Mucosa of stomach (tissue), 1 donor: ENCODE measurements around the gene ANXA5.

ENCODE experiments used
- H3K27me3 ChIP-seq: one replicate; pipeline ENCODE4 v1.7.0; 2013; ENCODE audit warnings: mild to moderate bottlenecking, low read length; ENCODE audit not compliant: control insufficient read depth, insufficient read depth
- H3K36me3 ChIP-seq: one replicate; pipeline ENCODE4 v1.7.0; 2013; ENCODE audit warnings: low read length; ENCODE audit not compliant: control insufficient read depth, insufficient read depth
- H3K4me1 ChIP-seq: one replicate; pipeline ENCODE4 v1.7.0; 2013; ENCODE audit warnings: mild to moderate bottlenecking, low read length; ENCODE audit not compliant: control insufficient read depth, insufficient read depth
- H3K4me3 ChIP-seq: one replicate; pipeline ENCODE4 v1.7.0; 2013; ENCODE audit warnings: low read length
- H3K9ac ChIP-seq: one replicate; pipeline ENCODE4 v1.7.0; 2013; ENCODE audit warnings: mild to moderate bottlenecking, low read length, moderate library complexity
- H3K9me3 ChIP-seq: one replicate; pipeline ENCODE4 v1.7.0; 2013; ENCODE audit warnings: mild to moderate bottlenecking, low read length, moderate library complexity; ENCODE audit not compliant: control insufficient read depth
- donor health status: Pancreatic carcinoma.

ANXA5 gene

GRCh38 chr4:121688261-121688660, 8.5 kb downstream of the ANXA5 start:
- Histone ChIP-seq H3K4me3 (no peak overlapping the region), H3K36me3 (no peaks in the 10 kb centered on the region), H3K4me1 (peaks cover 50% of the 10 kb centered on the region), H3K27me3 (peaks cover 46% of the 10 kb centered on the region), H3K9ac (no peak overlapping the region), H3K9me3 (no peaks in the 10 kb centered on the region)

GRCh38 chr4:121686255-121686654, 10.5 kb downstream of the ANXA5 start:
- Histone ChIP-seq H3K9ac (no peak overlapping the region), H3K36me3 (no peaks in the 10 kb centered on the region), H3K4me1 (peaks cover 37% of the 10 kb centered on the region), H3K9me3 (no peaks in the 10 kb centered on the region), H3K27me3 (peaks cover 40% of the 10 kb centered on the region), H3K4me3 (no peak overlapping the region)

- peaks cover 31% of the 10 kb centered on the region for H3K4me1 ChIP-seq
- H3K27me3 ChIP-seq, result peaks cover 35% of the 10 kb centered on the region
- no peaks in the 10 kb centered on the region for H3K36me3 ChIP-seq
- H3K4me3 ChIP-seq, result no peak overlapping the region
- H3K9ac ChIP-seq, result no peak overlapping the region
- no peaks in the 10 kb centered on the region for H3K9me3 ChIP-seq
Measured at GRCh38 chr4:121685257-121685656, 11.5 kb downstream of the ANXA5 start.

GRCh38 chr4:121684561-121684960, 12.2 kb downstream of the ANXA5 start:
- H3K9me3 ChIP-seq, result no peaks in the 10 kb centered on the region
- H3K36me3 ChIP-seq, result no peaks in the 10 kb centered on the region
- no peak overlapping the region for H3K9ac ChIP-seq
- H3K27me3 ChIP-seq, result peaks cover 29% of the 10 kb centered on the region
- H3K4me3 ChIP-seq, result no peak overlapping the region
- H3K4me1 ChIP-seq, result peaks cover 24% of the 10 kb centered on the region

- H3K36me3 ChIP-seq, result no peaks in the 10 kb centered on the region
- no peak overlapping the region for H3K9ac ChIP-seq
- H3K4me1 ChIP-seq, result peaks cover 22% of the 10 kb centered on the region
Measured at GRCh38 chr4:121684016-121684415, 12.8 kb downstream of the ANXA5 start.

GRCh38 chr4:121680571-121680970, 16.2 kb downstream of the ANXA5 start:
- no peaks in the 10 kb centered on the region for H3K36me3 ChIP-seq
- H3K4me1 ChIP-seq, result no peaks in the 10 kb centered on the region
- no peak overlapping the region for H3K4me3 ChIP-seq
- H3K27me3 ChIP-seq, result peaks cover 5% of the 10 kb centered on the region
- H3K9ac ChIP-seq, result no peak overlapping the region
- H3K9me3 ChIP-seq, result no peaks in the 10 kb centered on the region

More at GRCh38 chr4:121684016-121684415, 12.8 kb downstream of the ANXA5 start:
- Histone ChIP-seq H3K27me3 (peaks cover 23% of the 10 kb centered on the region), H3K4me3 (no peak overlapping the region), H3K9me3 (no peaks in the 10 kb centered on the region)

GRCh38 chr4:121679951-121680350, 16.8 kb downstream of the ANXA5 start:
- Histone ChIP-seq H3K36me3 (no peaks in the 10 kb centered on the region), H3K4me1 (no peaks in the 10 kb centered on the region), H3K9me3 (no peaks in the 10 kb centered on the region), H3K27me3 (no peaks in the 10 kb centered on the region), H3K9ac (no peak overlapping the region), H3K4me3 (no peak overlapping the region)

GRCh38 chr4:121679267-121679666, 17.5 kb downstream of the ANXA5 start:
- Histone ChIP-seq H3K4me3 (no peak overlapping the region), H3K4me1 (no peaks in the 10 kb centered on the region), H3K9me3 (no peaks in the 10 kb centered on the region), H3K27me3 (no peaks in the 10 kb centered on the region), H3K9ac (no peak overlapping the region), H3K36me3 (no peaks in the 10 kb centered on the region)

GRCh38 chr4:121677524-121677923, 19.3 kb downstream of the ANXA5 start:
- Histone ChIP-seq H3K9ac (no peak overlapping the region), H3K9me3 (no peaks in the 10 kb centered on the region), H3K4me3 (no peak overlapping the region), H3K27me3 (no peaks in the 10 kb centered on the region), H3K4me1 (no peaks in the 10 kb centered on the region), H3K36me3 (no peaks in the 10 kb centered on the region)

- no peaks in the 10 kb centered on the region for H3K9me3 ChIP-seq
- no peaks in the 10 kb centered on the region for H3K27me3 ChIP-seq
- H3K4me3 ChIP-seq, result no peak overlapping the region
- no peaks in the 10 kb centered on the region for H3K36me3 ChIP-seq
- H3K4me1 ChIP-seq, result no peaks in the 10 kb centered on the region
- no peak overlapping the region for H3K9ac ChIP-seq
Measured at GRCh38 chr4:121676345-121677075, 20.3 kb downstream of the ANXA5 start.

- no peaks in the 10 kb centered on the region for H3K4me1 ChIP-seq
- H3K27me3 ChIP-seq, result no peaks in the 10 kb centered on the region
- no peak overlapping the region for H3K9ac ChIP-seq
- H3K4me3 ChIP-seq, result no peak overlapping the region
- H3K9me3 ChIP-seq, result no peaks in the 10 kb centered on the region
- no peaks in the 10 kb centered on the region for H3K36me3 ChIP-seq
Measured at GRCh38 chr4:121675715-121676114, 21.1 kb downstream of the ANXA5 start.

- Histone ChIP-seq H3K4me3 (no peak overlapping the region), H3K27me3 (no peaks in the 10 kb centered on the region), H3K9me3 (no peaks in the 10 kb centered on the region), H3K9ac (no peak overlapping the region), H3K36me3 (no peaks in the 10 kb centered on the region), H3K4me1 (no peaks in the 10 kb centered on the region)
Measured at GRCh38 chr4:121674696-121675095, 22.1 kb downstream of the ANXA5 start.

- no peaks in the 10 kb centered on the region for H3K27me3 ChIP-seq
- H3K4me1 ChIP-seq, result no peaks in the 10 kb centered on the region
- H3K9ac ChIP-seq, result no peak overlapping the region
- H3K36me3 ChIP-seq, result no peaks in the 10 kb centered on the region
- H3K9me3 ChIP-seq, result no peaks in the 10 kb centered on the region
- no peak overlapping the region for H3K4me3 ChIP-seq
Measured at GRCh38 chr4:121674191-121674590, 22.6 kb downstream of the ANXA5 start.
